Stimulated activated CD4-positive, alpha-beta T cell treated with anti-CD3 and anti-CD28 coated beads, Interleukin-4, amount 100 ng/mL, for 4 hours (primary cell): ENCODE data around the gene PDZRN3.

Experiments
- DNase-seq, 2 experiments: peaks; one replicate each; pipeline ENCODE4 v3.0.0-alpha.2; 2020

The PDZRN3 gene

DNA sequence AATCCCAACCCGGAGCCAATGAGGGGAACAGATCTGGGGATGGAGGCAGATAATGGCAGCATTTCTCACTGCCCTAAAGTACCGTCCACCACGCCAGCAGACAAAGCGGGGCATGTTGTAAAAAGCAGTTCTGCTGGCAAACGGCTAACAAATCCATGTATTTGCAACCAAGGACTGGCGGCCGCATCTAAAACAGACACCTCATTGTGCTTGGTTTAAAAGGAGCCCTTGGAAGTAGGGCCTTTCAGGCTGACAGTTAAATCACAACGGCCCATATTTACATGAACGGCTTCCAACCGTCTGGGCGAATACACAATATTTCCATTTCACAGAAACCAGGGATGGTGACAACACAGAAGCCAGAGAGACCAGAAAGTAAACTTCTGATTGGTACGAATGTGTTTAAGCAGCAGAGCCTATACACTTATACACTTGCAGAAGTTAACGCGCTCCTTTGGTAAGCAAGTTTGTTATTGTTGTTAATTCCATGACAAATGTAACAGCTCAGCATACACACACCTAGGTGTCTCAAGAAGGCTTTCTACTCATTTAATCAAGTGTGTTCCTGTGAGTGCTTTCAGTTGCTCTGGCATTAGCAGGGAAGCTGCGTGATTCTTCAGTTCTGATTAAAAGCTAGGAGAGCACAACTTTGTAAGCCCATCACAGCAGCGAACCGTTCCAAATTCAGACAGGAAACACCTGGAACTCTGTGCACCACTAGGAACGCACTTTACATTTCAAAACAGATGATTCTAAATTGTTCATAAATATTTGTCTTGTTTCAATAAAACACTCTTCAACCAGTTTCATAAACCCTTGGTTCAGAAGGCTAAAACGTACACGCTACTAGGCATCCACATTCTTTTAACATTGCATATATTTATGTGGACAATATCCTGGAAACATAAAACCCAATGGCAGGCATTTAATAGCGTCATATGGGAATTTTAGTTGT lies 112.9 kb downstream of the PDZRN3 start:
- no peak for DNase-seq

- no peak for DNase-seq
These were observed 114.0 kb downstream of the PDZRN3 start for GRCh38 chr3:73510784-73511183.

DNA sequence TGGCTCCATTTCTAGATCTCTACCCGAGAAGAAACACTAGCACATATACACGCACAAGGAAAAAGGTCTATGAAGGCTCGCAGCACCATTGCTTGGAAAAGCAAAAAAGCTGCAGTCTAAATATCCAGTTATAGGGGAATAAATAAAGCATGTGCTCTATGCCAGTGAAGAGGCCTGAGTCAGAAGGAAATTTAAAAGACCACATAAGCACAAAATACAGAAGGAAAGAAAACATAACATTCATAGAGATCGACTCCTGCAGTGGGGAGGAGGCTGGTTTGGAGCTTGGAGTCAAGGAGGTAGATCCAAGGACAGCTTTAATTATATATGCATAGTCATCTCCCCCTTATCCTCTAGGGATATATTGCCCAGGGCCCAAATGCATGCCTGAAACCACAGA lies 114.4 kb downstream of the PDZRN3 start:
- no peak for DNase-seq

- no peak for DNase-seq
These were observed 114.9 kb downstream of the PDZRN3 start for GRCh38 chr3:73509816-73510215.

- DNase-seq: no peak
These were observed 115.7 kb downstream of the PDZRN3 start for GRCh38 chr3:73509066-73509465.

GRCh38 chr3:73508330-73508954 lies 116.3 kb downstream of the PDZRN3 start:
- no peak for DNase-seq

DNA sequence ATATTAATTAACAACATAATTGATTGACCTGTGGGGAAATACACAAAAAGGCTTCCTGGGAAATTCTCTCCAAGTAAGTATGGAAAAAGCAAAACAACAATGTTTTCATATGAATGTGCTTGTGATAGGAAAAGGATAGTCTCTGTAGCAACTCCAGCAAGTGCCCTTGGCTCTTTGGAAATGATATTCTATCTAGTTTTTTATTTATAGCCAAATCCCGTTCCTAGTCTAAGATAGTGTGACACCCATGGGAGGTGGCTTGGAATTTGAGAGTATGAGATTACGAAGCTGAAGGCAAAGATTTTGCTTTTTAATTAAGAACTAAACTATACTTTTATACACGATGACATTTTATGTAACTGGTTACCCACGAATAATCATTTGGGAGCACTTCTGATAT lies 119.9 kb downstream of the PDZRN3 start:
- no peak for DNase-seq

DNA sequence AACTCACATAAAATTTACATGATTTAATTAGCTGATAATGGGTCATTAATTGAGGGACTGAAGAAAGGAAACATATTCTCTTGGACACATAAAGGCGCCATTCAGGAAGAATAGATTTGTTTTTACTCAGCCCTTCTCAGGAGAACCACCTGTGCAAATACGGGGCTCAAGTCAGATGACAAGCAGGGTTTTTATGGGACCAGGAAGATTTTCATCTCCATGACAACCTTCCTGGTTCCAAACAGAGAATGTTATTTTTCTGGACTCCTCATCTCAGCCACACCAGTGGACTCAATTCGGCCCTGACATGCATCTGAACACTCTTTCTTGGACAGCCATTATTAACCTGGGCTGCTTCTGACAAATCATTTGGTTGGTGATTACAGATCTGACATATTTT lies 120.5 kb downstream of the PDZRN3 start:
- no peak for DNase-seq

GRCh38 chr3:73503781-73504180 lies 121.0 kb downstream of the PDZRN3 start:
- DNase-seq: no peak

- peak; percentile 21 to 48 for DNase-seq
These were observed 121.8 kb downstream of the PDZRN3 start for GRCh38 chr3:73502609-73503583.

DNA sequence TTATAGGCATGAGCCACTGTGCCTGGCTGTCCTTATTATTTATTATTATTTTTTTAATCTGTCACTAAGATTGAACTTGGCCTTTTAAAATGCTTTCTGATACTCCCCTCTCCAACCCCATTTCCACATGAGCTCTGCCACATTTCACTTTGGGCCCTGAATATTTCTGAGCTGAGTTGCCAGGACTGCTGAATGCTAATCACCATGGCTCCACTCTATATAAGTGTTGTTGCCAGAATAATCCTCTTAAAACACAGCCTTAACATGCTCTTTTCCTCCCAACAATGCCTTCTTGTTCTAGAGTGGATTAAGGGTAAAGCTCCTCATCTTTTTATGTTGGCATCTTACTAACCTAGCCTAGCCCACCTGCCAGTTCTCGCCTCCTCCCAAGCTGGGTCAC lies 124.4 kb downstream of the PDZRN3 start:
- no peak for DNase-seq

DNA sequence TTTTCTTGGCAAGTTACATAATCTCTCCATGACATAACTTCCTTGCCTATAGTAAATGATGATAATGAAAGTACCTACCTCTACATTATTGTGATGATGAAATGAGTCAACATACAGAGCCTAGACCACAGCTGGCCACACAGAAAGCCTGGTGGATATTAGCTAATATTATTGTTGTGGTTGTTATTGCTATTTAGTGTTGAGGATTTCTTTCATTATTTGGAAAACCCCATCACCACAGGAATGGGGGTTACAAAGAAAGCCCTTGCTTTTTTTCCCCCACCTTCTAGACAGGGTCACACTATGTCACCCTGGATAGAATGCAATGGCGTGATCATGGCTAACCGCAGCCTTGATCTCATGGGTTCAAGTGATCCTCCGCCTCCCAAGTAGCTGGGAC lies 125.0 kb downstream of the PDZRN3 start:
- DNase-seq: no peak

DNA sequence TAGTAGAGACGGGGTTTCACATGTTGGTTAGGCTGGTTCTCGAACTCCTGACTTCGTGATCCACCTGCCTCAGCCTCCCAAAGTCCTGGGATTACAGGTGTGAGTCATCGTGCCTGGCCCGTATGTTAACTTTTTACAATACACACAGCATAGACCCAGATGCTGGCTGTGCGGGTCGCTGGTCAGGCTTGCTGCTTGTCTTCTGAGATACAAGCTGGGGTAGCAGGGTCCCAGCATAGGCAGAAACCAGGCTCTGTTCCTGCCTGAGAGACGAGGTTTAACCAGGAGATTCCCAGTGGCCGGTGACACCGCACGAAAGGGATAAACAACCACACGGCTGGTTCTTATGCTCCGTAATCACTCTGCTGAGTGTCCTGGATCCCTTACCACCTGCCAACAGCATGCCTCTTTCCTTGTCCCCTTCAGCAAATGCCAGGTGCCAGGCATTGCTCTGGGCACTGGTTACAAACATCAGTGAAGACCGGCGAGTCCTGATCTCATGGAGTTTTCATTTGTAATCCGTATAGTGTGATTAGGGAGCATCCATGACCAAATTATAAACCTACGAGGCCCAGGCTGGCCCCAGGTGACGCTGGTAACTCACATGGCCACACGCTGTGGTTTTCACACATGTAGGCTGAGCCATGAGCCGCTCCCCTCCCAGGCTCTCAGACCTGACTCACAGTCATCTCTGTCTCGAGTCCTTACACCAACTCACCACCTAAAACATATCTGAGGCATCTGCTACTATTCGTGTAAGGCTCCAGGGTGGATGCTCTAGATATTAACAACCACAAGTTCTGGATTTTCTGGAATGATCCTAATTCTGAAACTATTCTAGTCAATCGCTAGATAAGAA lies 125.7 kb downstream of the PDZRN3 start:
- DNase-seq: no peak

DNA sequence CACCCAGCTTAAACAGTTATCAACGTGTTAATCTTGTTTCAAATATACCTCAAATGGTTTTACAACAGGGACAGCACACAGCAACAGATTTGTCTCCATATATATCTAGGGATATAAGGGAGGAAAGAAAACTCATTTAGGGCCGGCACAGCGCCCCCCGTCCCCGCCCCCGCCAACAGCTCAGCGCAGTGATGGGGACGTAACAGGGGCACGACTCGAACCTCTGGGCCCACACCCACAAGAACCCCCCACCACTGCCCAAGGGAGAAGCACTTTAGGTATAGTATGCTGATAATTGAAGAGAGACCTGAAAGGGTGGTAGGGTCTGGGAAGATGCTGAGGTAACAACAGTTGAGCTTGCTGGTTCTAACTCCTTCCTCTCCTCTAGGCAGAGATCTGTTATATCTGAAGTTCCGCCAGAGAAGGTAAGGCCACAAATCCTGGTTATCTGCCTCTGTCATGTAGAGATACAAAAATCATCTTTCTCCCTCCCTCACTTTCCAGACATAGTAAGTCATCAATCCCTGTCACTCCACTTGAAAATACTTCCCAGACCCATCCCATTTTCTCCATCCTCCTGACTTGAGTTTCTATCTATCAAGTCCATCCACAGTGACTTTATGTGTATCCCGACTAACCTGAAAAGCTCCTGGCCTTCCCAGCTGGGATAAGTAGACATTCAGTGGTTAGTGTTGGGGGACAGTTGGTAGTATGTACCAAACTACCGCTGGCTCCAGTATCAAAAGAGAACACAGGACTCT lies 126.9 kb downstream of the PDZRN3 start:
- DNase-seq: no peak

DNA sequence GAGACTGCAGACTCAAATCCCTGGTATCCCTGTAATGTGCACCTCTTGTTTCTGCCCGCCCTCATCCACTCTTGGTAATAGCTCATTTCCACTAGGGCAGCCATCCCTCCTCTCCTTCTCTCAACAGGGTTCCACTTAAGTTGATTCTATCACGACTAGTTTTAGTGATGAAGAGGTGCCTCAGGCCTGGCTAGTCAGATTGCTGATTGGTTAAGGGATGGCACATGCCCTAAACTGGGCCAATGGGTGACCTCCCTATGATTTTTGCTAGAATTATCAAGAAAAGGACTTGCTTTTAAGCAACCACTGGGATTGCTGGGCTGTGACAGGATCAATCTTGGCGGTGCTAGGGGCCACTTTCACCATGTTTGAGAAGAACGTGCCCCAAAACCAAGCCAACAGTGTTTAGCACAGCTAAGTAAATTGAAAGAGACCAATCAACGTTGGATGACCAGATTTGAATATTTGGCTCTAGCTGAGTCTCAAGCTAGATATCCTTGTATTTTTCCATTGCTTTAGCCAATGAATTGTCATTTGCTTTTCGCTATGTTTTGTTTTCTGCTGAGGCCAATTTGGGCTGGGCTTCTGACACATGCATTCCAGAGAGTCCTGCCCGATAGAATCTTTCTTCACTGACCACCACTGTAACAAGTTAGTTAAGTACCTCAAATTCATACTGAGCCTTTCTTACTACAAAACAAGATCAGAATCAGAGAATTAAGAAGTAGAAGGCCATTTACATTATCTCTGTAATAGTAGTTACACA lies 131.0 kb downstream of the PDZRN3 start:
- DNase-seq: no peak

GRCh38 chr3:73492186-73492585 lies 132.6 kb downstream of the PDZRN3 start:
- DNase-seq: no peak

- DNase-seq: no peak
These were observed 133.5 kb downstream of the PDZRN3 start for GRCh38 chr3:73491287-73491662.

DNA sequence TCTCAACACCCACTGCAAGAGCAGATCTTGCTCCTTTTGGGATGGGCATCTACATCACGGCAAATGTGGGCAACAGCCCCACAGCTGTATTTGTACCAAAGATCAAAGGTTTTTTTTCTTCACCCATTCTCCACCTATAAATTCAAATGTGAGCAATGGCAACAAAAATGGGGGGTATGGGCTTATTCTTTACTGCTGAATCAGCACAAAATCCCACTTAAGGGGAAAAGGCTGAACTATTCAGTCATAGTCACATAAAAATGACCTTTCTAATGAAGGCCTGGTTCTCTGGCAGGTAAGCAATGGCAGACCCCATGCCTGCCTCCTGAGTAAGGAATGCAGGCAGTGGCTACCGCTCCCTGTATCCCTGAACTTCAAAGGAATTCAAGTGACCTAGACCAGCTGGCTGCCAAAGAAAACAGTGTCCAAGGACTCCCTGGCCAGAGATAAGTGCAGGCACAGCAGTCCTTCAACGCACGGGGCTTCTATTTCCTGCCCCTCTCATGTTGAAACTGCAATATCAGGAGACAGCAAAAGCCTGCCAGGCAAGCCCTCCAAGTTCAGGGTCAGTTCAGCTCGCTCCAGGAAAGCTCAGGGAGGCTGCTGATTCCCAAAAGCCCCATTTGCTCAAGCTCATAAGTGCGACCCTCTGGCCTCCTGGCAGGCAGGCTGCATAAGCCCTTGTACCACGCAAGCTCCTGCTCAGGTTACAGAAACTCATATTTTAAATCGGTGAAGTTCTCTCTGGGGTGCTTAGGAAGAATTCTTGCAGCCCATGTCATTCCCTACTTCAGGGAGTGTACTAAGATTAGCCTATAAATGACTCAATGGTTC lies 134.1 kb downstream of the PDZRN3 start:
- DNase-seq: no peak

DNA sequence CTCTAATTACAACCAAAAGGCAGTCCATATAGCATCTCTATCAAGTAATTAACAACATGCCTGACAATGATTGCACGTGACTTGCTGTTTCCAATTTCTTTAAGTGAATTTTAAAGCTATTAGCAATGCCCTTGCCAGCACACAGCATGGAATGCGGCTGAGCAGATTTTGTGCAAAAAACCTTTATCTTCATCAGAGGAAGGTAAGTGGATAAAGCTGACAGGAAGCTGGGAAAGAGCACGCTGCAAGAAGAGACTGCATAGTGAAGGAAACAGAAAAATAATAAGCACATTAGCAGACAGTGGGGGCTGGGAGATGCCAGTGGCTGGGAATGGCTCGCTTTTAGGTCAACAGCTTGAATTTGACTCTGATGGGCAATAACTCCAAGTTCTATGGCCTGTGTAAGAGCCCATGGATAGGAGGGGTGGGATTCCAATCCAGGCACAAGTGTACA lies 138.8 kb downstream of the PDZRN3 start:
- no peak for DNase-seq
